GM18502 (cell line): ENCODE data around the gene ADD3.

Experiments used
- ATAC-seq: cut with Tn5 transposase; IDR thresholded peaks from one replicate; pipeline ENCODE4 v1.9.1; 2021; ENCODE audit warnings: mild to moderate bottlenecking; ENCODE audit not compliant: unreplicated experiment, poor library complexity

ADD3 gene, protein sequence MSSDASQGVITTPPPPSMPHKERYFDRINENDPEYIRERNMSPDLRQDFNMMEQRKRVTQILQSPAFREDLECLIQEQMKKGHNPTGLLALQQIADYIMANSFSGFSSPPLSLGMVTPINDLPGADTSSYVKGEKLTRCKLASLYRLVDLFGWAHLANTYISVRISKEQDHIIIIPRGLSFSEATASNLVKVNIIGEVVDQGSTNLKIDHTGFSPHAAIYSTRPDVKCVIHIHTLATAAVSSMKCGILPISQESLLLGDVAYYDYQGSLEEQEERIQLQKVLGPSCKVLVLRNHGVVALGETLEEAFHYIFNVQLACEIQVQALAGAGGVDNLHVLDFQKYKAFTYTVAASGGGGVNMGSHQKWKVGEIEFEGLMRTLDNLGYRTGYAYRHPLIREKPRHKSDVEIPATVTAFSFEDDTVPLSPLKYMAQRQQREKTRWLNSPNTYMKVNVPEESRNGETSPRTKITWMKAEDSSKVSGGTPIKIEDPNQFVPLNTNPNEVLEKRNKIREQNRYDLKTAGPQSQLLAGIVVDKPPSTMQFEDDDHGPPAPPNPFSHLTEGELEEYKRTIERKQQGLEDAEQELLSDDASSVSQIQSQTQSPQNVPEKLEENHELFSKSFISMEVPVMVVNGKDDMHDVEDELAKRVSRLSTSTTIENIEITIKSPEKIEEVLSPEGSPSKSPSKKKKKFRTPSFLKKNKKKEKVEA

GRCh38 chr10:110007701-110008517 lies at the start of gene ADD3:
TSS of gene ADD3 (plus strand) at chr10:110007984. CDS start at chr10:110100654, 92,670 bp downstream.
- peak; percentile 68 for ATAC-seq

- no peak for ATAC-seq
Measured at GRCh38 chr10:109958059-109958458, 49.7 kb upstream of the ADD3 start.

- no peak for ATAC-seq
Measured at GRCh38 chr10:109959259-109960145, 48.3 kb upstream of the ADD3 start.

- no peak for ATAC-seq
Measured at GRCh38 chr10:109960682-109961081, 47.1 kb upstream of the ADD3 start.

DNA sequence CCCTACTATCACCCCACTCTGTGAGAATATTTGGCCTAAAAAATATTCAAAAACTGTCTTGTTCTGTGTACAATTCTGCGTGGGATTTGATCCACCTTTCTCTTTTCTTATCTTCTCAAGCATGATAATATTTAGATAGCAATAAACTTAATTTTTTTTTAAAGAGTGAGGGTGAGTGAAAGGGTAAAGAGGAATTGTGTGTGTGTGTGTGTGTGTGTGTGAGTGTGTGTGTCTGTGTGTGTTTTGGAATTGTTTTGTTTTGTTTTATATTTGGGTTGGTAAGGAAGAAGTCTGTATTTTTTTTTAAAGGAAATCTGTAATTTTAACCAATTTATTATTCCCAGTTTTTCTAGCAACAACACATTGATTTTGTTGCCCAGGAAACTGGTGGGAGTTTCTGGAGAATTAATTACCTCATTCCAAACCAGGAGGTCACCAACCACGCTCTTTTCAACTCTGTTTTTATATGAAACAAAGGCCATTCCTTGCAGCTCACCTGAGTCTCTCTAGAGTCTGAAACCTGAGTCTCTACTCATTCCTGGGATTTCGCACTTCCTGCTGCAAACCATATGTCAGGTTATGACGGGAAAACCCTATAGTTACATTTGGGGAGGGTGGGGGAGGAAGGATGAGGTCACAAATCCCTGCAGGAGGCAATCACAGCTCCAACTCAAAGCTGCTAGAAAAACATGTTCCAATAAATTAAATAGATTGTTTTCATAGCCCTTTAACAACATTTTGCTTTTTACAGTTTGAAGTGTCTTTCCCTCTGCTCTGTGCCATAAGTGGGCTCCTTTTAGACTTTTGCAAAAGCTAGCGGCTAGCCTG lies 46.4 kb upstream of the ADD3 start:
- no peak for ATAC-seq

DNA sequence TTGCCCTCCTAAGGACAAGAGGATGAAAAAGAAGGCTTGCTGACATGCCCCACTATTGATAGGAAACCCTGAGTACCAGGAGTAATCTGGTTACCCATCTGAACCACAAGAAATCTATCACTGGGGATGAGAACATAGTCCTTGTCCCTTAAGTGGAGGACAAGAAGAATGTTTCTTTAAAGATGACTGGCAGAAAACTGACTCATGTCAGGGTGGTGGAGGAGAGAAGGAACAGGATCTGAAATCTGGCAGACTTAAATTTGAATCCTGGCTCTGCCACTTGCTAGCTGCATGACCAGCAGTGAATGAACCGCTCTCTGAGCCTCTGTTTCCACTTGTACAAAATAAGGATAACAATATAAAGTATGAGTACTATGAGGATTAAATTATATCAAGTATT lies 45.5 kb upstream of the ADD3 start:
- ATAC-seq, result no peak

GRCh38 chr10:109963439-109963838 lies 44.3 kb upstream of the ADD3 start:
- no peak for ATAC-seq

DNA sequence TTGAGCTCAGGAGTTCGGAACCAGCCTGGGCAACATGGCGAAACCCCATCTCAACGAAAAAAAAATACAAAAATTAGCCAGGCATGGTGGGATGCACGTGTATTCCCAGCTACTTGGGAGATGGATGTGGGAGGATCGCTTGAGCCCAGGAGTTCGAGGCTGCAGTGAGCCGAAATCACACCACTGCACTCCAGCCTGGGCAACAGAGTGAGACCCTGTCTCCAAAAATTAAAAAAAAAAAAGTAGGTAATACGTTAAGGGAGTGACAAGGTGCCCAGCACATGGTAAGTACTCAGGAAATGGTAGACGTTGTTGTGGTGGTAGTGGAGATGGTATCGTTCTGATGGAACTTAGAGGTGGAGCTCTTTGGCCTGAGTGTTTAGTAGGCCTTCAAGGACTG lies 43.5 kb upstream of the ADD3 start:
- ATAC-seq, result no peak

- ATAC-seq, result no peak
Measured at GRCh38 chr10:109966961-109967738, 40.6 kb upstream of the ADD3 start.

DNA sequence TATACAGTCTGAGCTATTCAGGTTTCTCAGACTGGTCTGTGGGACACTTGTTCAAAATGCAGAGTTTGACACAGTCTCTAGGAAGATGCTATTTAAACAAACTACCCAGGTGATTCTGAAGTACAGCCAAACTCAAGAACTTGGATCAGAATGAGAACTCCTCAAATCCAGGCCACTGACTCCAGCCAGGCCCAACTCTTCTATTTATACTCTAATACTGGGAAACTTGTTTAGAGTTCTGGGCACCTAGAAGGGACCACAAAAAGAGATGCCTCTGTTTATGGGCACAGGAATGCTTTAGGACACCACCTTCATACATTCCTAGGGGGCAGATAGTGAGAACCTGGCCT lies 40.1 kb upstream of the ADD3 start:
- ATAC-seq, result no peak

GRCh38 chr10:109968953-109969759 lies 38.6 kb upstream of the ADD3 start:
- no peak for ATAC-seq

DNA sequence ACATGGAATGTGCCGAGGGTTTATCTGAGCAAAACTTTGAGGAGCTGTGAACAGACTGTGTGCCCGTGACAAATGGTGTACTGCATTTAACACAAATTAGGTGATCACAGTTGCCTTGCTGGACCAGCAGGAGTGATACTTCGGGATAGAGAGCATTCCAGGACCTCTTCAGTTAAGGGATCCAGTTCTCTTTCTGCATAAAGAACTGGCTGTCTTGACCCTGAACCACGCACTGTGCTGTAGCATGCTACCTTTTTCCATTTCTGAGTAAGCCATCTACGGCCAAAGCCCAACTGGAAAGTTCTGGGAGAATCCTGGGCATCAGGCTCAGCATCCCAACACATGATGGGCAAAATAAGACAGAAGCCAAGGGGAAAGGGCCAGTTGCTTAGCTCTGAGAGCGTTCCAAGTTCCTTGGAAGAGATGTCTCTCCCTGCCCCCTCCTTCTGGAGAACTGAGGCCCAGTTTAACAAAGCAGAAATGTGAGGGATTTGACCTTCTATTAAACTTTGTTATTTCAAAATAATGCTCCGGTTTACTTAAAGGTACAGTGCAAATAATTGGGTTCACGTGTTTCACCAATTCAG lies 37.9 kb upstream of the ADD3 start:
- ATAC-seq, result no peak

DNA sequence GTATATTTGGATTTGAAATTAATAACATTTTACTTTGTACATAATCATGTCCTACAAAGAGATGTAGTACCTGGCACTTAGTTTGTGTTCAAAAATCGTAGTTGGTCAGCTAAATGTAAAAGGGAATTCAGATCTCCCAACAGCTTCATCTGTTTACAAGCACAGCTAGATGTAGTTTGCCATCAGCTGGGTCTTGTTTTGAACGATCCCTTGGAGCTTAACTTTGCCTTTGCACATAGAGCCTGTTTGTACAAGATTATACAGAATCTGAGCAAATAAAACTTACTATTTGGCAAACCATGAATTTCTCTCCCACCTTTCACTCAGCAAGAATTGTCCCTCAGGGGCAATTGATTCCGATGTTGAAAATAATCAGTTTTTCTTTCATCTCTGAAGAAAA lies 36.1 kb upstream of the ADD3 start:
- ATAC-seq, result no peak

DNA sequence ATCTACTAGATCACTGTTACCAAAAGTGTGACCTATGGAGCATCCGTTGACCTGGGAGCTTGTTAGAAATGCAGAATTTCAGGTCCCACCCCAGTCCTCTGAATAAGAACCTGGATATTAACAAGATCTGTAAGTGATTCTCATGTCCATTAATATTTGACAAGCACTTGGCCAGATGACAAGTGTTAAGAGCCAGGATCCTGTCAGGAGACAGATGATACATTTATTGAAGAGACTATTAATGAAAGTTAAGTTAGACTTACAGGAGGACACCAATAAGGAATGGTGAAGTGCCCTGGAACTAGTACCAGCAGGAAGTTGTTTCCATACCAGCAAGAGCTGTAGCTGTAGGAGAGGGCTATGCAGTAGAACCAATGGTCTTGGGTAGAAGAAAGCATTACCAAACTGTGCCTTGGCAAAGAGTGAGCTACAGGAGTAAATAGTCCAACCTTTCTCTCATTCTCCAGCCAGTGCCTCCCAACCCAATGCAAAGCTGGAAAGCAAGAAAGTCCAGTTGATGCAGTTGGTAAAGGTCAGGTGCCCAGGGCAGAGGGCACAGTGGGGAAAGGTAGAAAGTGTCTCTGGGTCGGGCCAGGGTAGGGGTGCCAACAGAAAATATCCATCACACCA lies 35.3 kb upstream of the ADD3 start:
- ATAC-seq, result no peak

- ATAC-seq, result no peak
Measured at GRCh38 chr10:109973326-109973829, 34.4 kb upstream of the ADD3 start.

GRCh38 chr10:109974504-109975191 lies 33.1 kb upstream of the ADD3 start:
- no peak for ATAC-seq
